Heart left ventricle (tissue), 16 donors: Measurements from ENCODE around the gene GOLGA6B. TPM values are rescaled to one million over a fixed set of nuclear protein-coding genes. Genes with fewer than 3 reads are reported as not detected.
"Not testable (repeated sequence)": the region's sequence is repeated elsewhere in the genome, so short reads cannot be mapped to it uniquely, and the experiment has no call there.

Source experiments
- ATAC-seq, 4 donors: fragments of 200-7000 bp; cut with Tn5 transposase; one replicate each; pipeline ENCODE4 v1.9.1; 2020 to 2022; ENCODE audit warnings: moderate library complexity in 4 of 4, mild to moderate bottlenecking in 3 of 4, moderate number of reproducible peaks in 1 of 4
- DNase-seq, 5 donors: peaks; one replicate each; pipeline ENCODE4 v3.0.0-alpha.2; 2020
- H3K27ac ChIP-seq, 12 donors: fragments of 200-600 bp; sonication (generic) in 4 of 12; one replicate each; pipeline versions ENCODE4 v1.5.0 to v1.8.0; 2016 to 2022; ENCODE audit warnings: mild to moderate bottlenecking in 2 of 12
- H3K27me3 ChIP-seq, 9 donors: fragments of 200-600 bp; sonication (generic) in 2 of 9; one replicate each; pipeline versions ENCODE4 v1.5.1 to v1.8.0; 2016 to 2022; ENCODE audit warnings: mild to moderate bottlenecking in 3 of 9
- H3K36me3 ChIP-seq, 9 donors: fragments of 200-600 bp; sonication (generic) in 2 of 9; one replicate each; pipeline versions ENCODE4 v1.5.0 to v1.8.0; 2018 to 2022; ENCODE audit warnings: mild to moderate bottlenecking in 2 of 9
- H3K4me1 ChIP-seq, 12 donors: fragments of 200-600 bp; sonication (generic) in 4 of 12; one replicate each; pipeline versions ENCODE4 v1.5.0 to v1.8.0; 2016 to 2022; ENCODE audit warnings: mild to moderate bottlenecking in 3 of 12
- H3K4me3 ChIP-seq, 12 donors: fragments of 200-600 bp; sonication (generic) in 4 of 12; one replicate each; pipeline versions ENCODE4 v1.5.0 to v1.8.0; 2017 to 2022; ENCODE audit warnings: mild to moderate bottlenecking in 9 of 12, moderate library complexity in 4 of 12
- H3K9me3 ChIP-seq, 12 donors: fragments of 200-600 bp; sonication (generic) in 4 of 12; one replicate each; pipeline versions ENCODE4 v1.5.0 to v1.8.0; 2016 to 2022; ENCODE audit warnings: mild to moderate bottlenecking in 1 of 12
- WGBS, 4 donors: extraction: QIAGEN DNeasy Blood & Tissue Kit in 2 of 4; methylation state at CpG; one replicate each; pipeline versions ENCODE4 v1.1.5 to v1.1.7; 2013 to 2018; 5-methylcytosine and 5-hydroxymethylcytosine counted together
- intact Hi-C, 10 donors: fragments of 100-400 bp; cut with DNase I; formaldehyde crosslinking; loops; one replicate each; pipeline versions ENCODE4 v1.11.1 to v1.14.2; 2022
- polyA plus RNA-seq, 2 donors: library from polyadenylated mRNA; stranded (reverse); fragments of 200-250 nt; gene quantifications; one replicate each; pipeline ENCODE4 v1.2.3, GENCODE V29; 2013
- total RNA-seq, 9 donors: library from RNA; depleted of rRNA in 2 of 9; stranded (reverse); fragments of >200 nt in 2 of 9; fragmentation: NEBNext Ultra II Directional in 3 of 9; extraction: Animal tissue kit (Norgen Biotek cat#: 25700) in 3 of 9; gene quantifications; one replicate each; pipeline versions ENCODE4 v1.1.0 to v1.2.4, GENCODE V29; 2016 to 2023
- TF ChIP-seq, protein P1 (sequence below), 12 donors: fragments of 200-600 bp; sonication (generic) in 4 of 12; IDR thresholded peaks; one replicate each; pipeline versions ENCODE4 v1.5.0 to v1.8.0; 2018 to 2022; ENCODE audit warnings: antibody characterized with exemption in 12 of 12, mild to moderate bottlenecking in 5 of 12
- donor health status: ischemic (EF 13 %, LVEDD 7.1; RV severe dilation, severe dysfunction).
- donor health status: healthy with polysubstance abuse.
- donor health status: DM: no; HTN: yes; CAD: no.
- donor health status: DM: no; HTN: no; CAD: no.
- donor health status: ischemic (EF 25% LVEDD 6.9; RV normal size, moderate dysfunction).
- donor health status: ischemic (EF 25% LVEDD 5.7; RV mildly dilated, moderate dysfunction).
- donor health status: healthy.
- donor health status: DM: yes; HTN: yes; CAD: no.
- donor health status: ischemic (EF 35%, LVEDD 5.7; RV mildly dilated, moderate dysfunction).
- donor health status: nonischemic (EF 11% LVEDD 7.7; RV severe dilation, severe dysfunction).
- donor health status: DM: yes; HTN: yes; CAD: no.
- donor health status: PGD.
- donor health status: ischemic (EF 29% LVEDD 5.4; RV normal size, mild dysfunction).
- donor health status: nonischemic (EF 23%, LVEDD 6.1; RV moderate dilation, normal function).

Gene GOLGA6B
- total and polyA plus RNA-seq, 11 donors, result not detected

DNA sequence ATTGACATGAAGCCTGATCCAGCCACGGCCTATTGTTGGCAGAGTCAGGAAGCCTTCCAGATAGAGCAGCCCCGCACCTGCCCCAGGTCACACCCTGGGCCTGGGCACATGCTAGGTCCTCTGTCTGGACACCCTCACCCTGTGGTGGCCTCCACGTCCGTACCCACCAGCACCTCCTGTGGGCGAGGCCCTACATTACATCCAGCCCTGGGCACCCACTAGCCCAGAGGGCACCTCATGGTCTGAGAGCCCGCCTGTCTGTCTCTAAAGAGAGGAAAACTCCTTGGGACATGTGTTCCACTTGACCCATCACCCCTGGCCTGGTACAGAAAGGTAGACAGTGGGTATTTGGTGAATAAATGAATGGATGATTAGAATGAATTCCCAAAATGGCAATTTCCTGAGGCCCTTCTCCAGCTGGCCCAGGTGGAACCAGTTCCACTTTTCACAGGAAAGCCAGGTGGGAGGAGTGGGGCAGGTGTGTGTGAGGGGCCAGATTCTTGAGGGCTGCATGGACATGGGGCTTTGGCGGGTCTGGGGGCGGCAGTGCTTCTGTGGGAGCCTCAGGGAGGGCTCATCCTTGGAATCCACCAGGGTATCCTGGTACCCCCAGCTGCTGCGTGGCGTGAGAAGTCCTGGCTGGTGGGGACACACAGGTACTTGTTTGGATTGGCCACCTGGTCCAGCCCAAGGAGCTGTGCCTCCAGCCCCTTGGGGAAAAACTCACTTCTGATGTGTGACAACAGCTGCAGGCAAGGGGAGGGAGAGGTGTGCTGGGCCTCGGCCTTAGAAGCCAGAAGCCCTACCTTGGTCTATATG is 26.0 kb upstream of the GOLGA6B start:
- H3K4me3 ChIP-seq, intact Hi-C loops, H3K4me1 ChIP-seq, H3K27me3 ChIP-seq, H3K9me3 ChIP-seq, ATAC-seq, H3K27ac ChIP-seq, H3K36me3 ChIP-seq: not testable (repeated sequence)
- WGBS, 4 donors, result 89 to 95% (median 91%) methylated on average over 5 to 11 of the region's 11 CpGs
- peak in 1 of 5 donors; percentile 6 for DNase-seq
- TF ChIP-seq, protein P1, sequence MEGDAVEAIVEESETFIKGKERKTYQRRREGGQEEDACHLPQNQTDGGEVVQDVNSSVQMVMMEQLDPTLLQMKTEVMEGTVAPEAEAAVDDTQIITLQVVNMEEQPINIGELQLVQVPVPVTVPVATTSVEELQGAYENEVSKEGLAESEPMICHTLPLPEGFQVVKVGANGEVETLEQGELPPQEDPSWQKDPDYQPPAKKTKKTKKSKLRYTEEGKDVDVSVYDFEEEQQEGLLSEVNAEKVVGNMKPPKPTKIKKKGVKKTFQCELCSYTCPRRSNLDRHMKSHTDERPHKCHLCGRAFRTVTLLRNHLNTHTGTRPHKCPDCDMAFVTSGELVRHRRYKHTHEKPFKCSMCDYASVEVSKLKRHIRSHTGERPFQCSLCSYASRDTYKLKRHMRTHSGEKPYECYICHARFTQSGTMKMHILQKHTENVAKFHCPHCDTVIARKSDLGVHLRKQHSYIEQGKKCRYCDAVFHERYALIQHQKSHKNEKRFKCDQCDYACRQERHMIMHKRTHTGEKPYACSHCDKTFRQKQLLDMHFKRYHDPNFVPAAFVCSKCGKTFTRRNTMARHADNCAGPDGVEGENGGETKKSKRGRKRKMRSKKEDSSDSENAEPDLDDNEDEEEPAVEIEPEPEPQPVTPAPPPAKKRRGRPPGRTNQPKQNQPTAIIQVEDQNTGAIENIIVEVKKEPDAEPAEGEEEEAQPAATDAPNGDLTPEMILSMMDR (IDR thresholded peaks at IDR 0.05), result peak in 1 of 12 donors; percentile 13

DNA sequence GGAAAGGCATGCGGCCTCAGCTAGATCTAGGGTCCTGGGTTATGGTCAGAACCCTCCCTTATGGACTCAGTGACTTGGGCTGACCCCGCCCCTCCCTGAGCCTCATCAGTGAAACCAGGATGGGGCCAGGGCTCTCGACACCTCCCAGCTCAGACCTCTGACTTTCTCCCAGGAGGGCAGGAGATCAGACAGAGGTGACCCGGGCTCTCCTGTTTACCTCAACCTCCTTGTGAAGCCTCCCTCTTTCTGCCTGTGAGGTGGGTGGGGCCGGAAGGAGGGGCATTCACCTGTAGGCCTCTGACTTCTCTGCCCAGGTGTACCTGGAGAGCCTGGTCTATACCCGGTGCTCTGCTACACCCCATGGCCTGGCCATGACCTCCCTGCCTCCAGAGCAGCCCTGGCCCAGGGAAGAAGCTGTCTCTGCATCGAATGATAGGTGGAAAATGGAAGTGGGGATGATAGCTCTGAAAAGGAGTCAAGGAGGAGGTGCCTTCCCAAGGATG is 25.4 kb upstream of the GOLGA6B start:
- H3K4me3 ChIP-seq, H3K4me1 ChIP-seq, DNase-seq, intact Hi-C loops, H3K9me3 ChIP-seq, H3K27me3 ChIP-seq, ATAC-seq, H3K36me3 ChIP-seq, H3K27ac ChIP-seq: not testable (repeated sequence)
- WGBS, 4 donors, result 75 to 82% (median 78%) methylated on average over 7 of the region's 7 CpGs

DNA sequence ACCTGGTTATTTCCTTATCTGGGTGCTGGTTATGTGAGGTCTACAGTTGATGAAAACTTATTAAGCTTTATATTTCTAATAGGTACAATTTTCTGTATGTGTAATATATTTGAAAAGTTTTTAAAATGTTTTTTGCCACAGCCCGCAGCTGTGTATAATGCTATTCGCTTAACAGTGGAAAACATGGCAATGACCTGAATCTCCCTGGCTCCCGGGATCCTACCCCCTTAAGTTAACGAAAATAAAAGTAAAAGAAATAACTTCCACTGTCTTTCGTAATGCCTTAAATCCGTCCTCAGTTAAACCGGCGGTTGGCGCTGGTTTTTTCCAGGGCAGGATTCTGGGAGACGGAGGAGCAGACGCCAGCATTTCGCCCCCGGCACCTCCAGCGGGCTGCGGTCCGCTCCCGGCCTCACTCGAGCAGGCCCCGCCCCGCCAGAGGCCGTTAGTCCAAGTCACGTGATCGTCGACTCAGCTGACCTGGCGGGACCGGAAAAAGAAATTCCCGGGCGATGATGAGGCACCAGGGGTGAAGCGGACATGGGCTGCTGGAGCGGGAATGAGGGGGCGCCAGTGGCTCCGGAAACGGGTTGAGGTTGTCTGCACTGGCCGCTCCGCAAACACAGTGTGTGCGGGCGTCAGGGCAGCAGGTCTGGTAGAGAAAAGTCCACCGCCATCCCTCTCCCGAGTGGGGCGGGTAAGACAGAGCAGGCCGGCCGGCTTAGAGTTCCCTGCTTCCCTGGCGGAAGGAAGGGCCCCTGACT is 17.8 kb upstream of the GOLGA6B start:
- peak overlapping the region in 11 of 12 donors; percentile 13 to 57 (median 40) for H3K4me3 ChIP-seq
- H3K9me3 ChIP-seq, H3K27me3 ChIP-seq, intact Hi-C loops, H3K36me3 ChIP-seq, H3K4me1 ChIP-seq: not testable (repeated sequence)
- peak overlapping the region in 1 of 12 donors; percentile 42 for H3K27ac ChIP-seq
- ATAC-seq, result peak; percentile 91 to 95 (median 91)
- WGBS, 4 donors, result 1 to 20% (median 2%) methylated on average over 5 to 24 of the region's 43 CpGs; no CpG with 5 or more reads in 1 of the 4 donors
- DNase-seq, result peak; percentile 78 to 84 (median 80)

DNA sequence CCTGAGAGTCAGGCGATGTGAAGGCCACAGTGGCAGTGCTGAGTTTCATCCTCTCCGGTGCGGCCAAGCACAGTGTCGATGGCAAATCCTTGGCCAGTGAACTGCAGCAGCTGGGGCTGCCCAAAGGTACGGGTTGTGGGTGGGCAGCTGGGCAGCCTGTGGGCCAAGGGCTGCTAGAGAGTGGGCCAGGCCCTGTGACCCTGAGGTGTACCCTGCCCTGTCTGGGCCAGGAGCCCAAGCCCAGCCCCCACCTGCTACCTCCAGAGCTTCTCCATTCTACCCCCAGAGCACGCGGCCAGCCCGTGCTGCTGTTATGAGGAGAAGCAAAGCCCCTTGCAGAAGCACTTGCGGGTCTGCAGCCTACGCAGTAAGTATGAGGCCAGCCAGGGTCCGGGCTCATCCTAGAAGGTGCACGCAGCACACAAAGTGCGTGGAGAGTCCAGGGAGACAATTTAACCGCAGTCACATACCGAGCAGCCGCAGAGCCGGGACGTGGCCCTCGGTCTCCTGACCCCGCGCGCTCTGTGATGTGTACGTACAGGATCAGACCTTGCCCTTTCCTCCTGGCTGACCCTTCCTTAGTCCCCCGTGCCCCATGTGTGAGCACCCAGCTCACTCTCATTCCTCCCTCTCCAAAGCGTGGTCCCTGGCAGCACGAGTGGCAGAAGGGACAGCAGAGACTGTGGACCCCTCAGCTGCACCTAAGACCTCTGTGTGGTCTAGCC is 14.6 kb upstream of the GOLGA6B start:
- H3K36me3 ChIP-seq, H3K9me3 ChIP-seq, DNase-seq, intact Hi-C loops, ATAC-seq, H3K27ac ChIP-seq, H3K4me1 ChIP-seq, H3K4me3 ChIP-seq, H3K27me3 ChIP-seq: not testable (repeated sequence)
- no CpG with 5 or more reads among the region's 26 CpGs for WGBS, 4 donors

DNA sequence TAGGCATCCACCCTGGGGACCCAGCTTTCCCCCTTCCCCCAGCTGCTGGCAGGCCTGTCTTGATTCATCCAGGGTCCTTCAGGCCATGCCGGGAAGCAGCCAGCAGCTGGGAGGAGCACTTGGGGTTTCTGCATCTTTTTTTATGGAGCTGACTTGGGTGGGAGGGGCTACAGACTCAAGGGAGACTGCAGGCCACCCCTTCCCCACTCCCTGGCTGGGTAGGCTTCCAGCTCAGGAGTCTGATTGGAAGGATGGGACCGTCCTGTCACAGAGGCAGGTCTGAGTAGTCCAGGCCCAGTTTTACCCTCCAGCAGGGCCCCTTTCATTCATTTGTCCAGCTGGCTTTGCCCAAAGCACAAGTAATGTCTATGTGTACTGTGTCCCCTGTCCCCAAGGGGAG is 12.2 kb upstream of the GOLGA6B start:
- no CpG with 5 or more reads among the region's 2 CpGs for WGBS, 4 donors
- H3K27ac ChIP-seq, H3K4me1 ChIP-seq, H3K4me3 ChIP-seq, DNase-seq, H3K36me3 ChIP-seq, intact Hi-C loops, H3K27me3 ChIP-seq, ATAC-seq, H3K9me3 ChIP-seq: not testable (repeated sequence)

DNA sequence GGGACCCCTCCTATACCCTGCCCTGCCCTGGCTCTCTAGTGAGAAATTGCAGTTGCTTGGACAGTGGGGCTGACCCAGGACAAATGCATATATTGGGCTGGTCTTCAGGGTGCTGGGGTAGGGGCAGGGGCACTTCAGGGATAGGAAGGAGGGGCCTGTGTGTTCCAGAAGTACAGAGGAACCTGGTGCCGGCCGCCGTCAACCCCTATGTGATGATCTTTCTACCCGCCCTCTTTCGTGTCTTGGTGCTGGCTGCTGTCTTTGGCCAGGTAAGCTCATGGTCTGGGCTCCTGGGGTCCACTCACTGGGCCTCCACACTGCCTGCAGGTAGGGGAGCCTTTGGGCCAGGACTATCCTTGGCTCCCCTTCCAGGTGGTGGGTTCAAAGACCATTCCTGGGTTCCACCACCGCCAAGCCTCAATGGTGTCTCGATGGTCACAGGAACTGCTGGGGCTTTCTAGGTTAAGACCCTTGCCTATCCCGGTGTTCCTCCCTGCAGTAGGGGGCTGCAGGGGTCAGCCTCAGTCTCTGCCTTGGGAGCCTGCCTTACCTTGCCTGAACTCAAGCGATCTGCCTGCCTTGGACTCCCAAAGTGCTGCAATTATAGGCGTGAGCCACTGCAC is 5.8 kb upstream of the GOLGA6B start:
- H3K4me3 ChIP-seq, H3K4me1 ChIP-seq, H3K36me3 ChIP-seq, ATAC-seq, H3K27ac ChIP-seq, DNase-seq, intact Hi-C loops, H3K27me3 ChIP-seq, H3K9me3 ChIP-seq: not testable (repeated sequence)
- WGBS, 4 donors, result 63 to 85% (median 80%) methylated on average over 7 to 8 of the region's 10 CpGs

DNA sequence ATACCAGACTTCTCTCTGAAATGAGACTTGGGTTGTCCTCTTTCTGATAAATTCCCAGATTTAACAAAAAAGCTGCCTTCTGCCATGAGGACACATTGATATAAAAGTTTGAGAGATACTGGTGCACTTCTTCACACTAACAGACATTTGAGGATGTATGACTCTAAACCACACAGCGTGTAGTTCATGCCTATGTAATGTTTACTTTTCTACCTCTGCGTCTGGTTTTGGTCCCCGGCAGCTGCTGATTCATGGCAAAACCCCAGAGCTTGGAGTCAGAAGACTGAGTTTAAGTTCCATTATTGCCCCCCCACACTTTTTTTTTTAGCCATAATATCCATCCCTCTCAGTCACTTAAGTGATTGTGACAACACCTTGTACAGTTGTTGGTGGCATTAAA is 1.5 kb downstream of the GOLGA6B start:
- no CpG with 5 or more reads among the region's 3 CpGs for WGBS, 4 donors
- ATAC-seq, H3K36me3 ChIP-seq, H3K4me1 ChIP-seq, H3K9me3 ChIP-seq, H3K27me3 ChIP-seq, H3K27ac ChIP-seq, H3K4me3 ChIP-seq, DNase-seq, intact Hi-C loops: not testable (repeated sequence)

DNA sequence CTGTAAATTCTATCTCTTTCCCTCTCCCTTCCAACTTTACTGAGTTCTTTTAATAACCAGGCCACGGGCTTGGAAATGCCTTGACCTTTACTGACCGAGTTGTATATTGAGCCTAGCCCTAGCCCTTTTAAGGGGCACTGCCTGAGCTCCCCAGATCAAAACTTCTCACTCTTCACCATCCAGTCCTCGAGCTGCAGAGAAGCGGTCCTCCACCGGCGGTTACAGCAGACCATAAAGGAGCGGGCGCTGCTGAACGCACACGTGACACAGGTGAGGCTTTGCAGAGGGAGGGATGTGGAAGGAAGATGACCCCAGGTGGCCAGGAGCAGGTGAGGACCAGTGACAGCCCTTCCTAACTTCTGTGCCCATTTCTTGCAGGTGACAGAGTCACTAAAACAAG is 6.6 kb downstream of the GOLGA6B start:
- H3K36me3 ChIP-seq, intact Hi-C loops, H3K27ac ChIP-seq, ATAC-seq, H3K27me3 ChIP-seq, H3K4me1 ChIP-seq, DNase-seq, H3K4me3 ChIP-seq, H3K9me3 ChIP-seq: not testable (repeated sequence)
- 81 to 87% (median 84%) methylated on average over 8 to 10 of the region's 10 CpGs for WGBS, 4 donors

DNA sequence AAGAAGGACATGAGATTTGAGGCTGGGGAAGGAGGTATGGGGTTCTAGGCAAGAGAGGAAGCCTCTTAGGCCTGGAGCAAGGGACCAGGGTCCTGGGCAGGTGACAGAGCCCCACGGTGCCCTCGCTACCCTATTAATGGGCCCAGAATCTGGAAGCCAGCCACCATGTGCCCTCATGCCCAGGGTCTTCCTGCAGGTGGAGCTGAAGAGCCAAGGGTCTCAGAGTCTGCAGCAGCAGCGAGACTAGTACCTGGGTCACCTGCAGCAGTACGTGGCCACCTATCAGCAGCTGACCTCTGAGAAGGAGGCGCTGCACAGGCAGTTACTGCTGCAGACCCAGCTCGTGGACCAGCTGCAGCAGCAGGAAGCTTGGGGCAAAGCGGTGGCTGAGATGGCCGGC is 9.4 kb downstream of the GOLGA6B start:
- H3K27ac ChIP-seq, H3K36me3 ChIP-seq, ATAC-seq, H3K27me3 ChIP-seq, H3K4me3 ChIP-seq, intact Hi-C loops, H3K4me1 ChIP-seq, DNase-seq, H3K9me3 ChIP-seq: not testable (repeated sequence)
- WGBS, 4 donors, result 50 to 67% methylated on average over 1 to 3 of the region's 8 CpGs; no CpG with 5 or more reads in 2 of the 4 donors
